Measurements from ENCODE around the gene ALPK1.

ALPK1 gene

GRCh38 chr4:112386071-112386470, 88.9 kb downstream of the ALPK1 start:
- TF ChIP-seq, protein P1, sequence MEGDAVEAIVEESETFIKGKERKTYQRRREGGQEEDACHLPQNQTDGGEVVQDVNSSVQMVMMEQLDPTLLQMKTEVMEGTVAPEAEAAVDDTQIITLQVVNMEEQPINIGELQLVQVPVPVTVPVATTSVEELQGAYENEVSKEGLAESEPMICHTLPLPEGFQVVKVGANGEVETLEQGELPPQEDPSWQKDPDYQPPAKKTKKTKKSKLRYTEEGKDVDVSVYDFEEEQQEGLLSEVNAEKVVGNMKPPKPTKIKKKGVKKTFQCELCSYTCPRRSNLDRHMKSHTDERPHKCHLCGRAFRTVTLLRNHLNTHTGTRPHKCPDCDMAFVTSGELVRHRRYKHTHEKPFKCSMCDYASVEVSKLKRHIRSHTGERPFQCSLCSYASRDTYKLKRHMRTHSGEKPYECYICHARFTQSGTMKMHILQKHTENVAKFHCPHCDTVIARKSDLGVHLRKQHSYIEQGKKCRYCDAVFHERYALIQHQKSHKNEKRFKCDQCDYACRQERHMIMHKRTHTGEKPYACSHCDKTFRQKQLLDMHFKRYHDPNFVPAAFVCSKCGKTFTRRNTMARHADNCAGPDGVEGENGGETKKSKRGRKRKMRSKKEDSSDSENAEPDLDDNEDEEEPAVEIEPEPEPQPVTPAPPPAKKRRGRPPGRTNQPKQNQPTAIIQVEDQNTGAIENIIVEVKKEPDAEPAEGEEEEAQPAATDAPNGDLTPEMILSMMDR (IDR thresholded peaks at IDR 0.05; ENCODE audit: control insufficient read depth, insufficient read depth, low read depth, low read length, missing control alignments): no peak
- no peak overlapping the region for H3K4me3 ChIP-seq (ENCODE audit: control insufficient read depth, low read depth, low read length)
- no peak for DNase-seq (ENCODE audit: low read depth)

GRCh38 chr4:112402098-112402497, 104.9 kb downstream of the ALPK1 start:
- DNase-seq (ENCODE audit: low read depth): no peak
- TF ChIP-seq, protein P1 (IDR thresholded peaks at IDR 0.05; ENCODE audit: control insufficient read depth, insufficient read depth, low read depth, low read length, missing control alignments): no peak
- H3K4me3 ChIP-seq (ENCODE audit: control insufficient read depth, low read depth, low read length): no peak overlapping the region

DNA sequence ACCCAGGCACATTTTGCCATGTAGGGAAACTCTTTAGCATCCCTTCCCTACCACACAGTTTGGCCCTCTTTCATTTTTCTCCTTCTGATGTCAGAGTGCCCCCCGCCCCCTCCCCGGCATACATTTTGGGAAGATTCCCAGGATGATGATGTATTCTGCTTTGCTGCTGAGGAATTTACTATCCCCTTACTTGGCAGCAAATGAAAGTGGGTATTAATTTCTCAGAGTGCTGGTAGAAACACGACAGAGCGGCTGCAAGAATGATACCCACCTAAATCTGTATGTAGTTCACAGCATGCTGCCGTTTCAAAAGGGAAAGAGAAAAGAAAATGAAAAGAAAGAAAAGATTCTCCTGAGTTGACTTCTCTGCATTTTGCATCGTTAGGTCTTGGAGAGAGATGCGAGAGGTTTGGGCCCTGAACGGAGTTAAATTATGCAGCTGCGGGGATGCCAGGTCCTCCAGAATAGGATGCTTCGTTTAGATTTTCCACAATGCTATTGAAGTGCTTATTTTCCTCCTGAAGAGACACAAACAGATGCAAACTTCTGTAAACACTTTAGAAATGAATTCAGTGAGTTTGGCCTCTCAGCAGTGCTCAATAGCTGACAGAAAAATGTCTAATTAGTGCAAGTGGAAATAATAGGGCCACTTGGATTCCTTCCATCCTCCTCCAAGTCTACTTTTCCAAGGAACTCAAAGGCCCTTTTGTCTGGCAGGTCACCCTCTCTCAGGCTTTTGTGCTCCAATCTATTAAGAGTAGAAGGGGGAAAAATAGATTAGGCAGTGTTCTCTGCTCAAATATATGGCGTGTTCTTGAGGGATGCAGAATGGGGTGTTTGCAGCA, 106.2 kb downstream of the ALPK1 start:
- no peak overlapping the region for H3K4me3 ChIP-seq (ENCODE audit: control insufficient read depth, low read depth, low read length)
- TF ChIP-seq, protein P1 (IDR thresholded peaks at IDR 0.05; ENCODE audit: control insufficient read depth, insufficient read depth, low read depth, low read length, missing control alignments): no peak
- DNase-seq (ENCODE audit: low read depth): no peak

- H3K4me3 ChIP-seq (ENCODE audit: control insufficient read depth, low read depth, low read length): no peak overlapping the region
- TF ChIP-seq, protein P1 (IDR thresholded peaks at IDR 0.05; ENCODE audit: control insufficient read depth, insufficient read depth, low read depth, low read length, missing control alignments): no peak
- DNase-seq (ENCODE audit: low read depth): no peak
Observed at GRCh38 chr4:112410364-112410763, 113.2 kb downstream of the ALPK1 start.

GRCh38 chr4:112410804-112411203, 113.6 kb downstream of the ALPK1 start:
- H3K4me3 ChIP-seq (ENCODE audit: control insufficient read depth, low read depth, low read length): no peak overlapping the region
- no peak for DNase-seq (ENCODE audit: low read depth)
- TF ChIP-seq, protein P1 (IDR thresholded peaks at IDR 0.05; ENCODE audit: control insufficient read depth, insufficient read depth, low read depth, low read length, missing control alignments): no peak

DNA sequence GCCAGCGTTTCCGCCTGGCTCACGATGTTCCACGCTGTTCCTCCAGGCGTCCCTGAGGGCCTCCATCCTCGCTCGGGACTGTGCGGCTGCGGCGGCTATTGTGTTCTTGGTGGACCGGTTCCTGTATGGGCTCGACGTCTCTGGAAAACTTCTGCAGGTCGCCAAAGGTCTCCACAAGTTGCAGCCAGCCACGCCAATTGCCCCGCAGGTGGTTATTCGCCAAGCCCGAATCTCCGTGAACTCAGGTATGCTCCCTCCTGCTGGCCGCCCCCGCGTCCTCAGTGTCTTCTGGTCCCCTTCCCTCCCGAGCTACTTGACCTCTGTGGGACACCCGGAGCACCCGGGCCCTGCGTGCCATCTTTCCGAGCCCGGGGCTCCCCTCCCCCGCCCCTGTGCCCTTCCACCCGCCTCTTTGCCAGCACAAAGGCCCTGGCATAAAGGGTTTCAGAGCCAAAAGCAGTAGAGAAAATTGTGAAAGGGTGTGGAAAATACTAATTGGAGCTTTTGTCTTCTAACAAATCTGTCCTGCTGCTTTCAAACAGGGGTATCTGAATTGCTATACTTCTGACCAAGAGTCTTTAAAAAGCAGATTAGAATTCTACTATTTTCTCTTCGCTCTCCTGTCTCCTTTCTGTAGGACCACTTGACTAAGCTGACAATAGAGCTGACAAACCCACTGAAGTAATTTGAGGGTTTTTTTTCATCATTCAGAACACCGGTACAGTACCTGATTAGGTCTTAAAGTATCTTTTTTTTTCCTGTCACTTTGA, 114.8 kb downstream of the ALPK1 start:
- TF ChIP-seq, protein P1 (IDR thresholded peaks at IDR 0.05; ENCODE audit: control insufficient read depth, insufficient read depth, low read depth, low read length, missing control alignments): no peak
- no peak overlapping the region for H3K4me3 ChIP-seq (ENCODE audit: control insufficient read depth, low read depth, low read length)
- DNase-seq (ENCODE audit: low read depth): no peak
